GM12801 (cell line): ENCODE measurements around the gene FLOT2.

ENCODE experiments used
- CTCF ChIP-seq: IDR thresholded peaks from one replicate; pipeline ENCODE4 v1.5.1; 2011; ENCODE audit warnings: control low read depth; ENCODE audit not compliant: insufficient read length; ENCODE audit errors: extremely low read depth

Gene FLOT2

GRCh38 chr17:28899212-28899815, 1.8 kb upstream of the FLOT2 start:
- no peak for TF ChIP-seq CTCF

- no peak for TF ChIP-seq CTCF
These were observed 1.0 kb upstream of the FLOT2 start for GRCh38 chr17:28898527-28898955.

GRCh38 chr17:28897769-28898526, 415 bp upstream of the FLOT2 start:
- no peak for TF ChIP-seq CTCF

- TF ChIP-seq CTCF = no peak
These were observed 1.0 kb downstream of the FLOT2 start for GRCh38 chr17:28896491-28896883.

- TF ChIP-seq CTCF = no peak
These were observed 1.6 kb downstream of the FLOT2 start for GRCh38 chr17:28895794-28896447.

GRCh38 chr17:28892024-28892423, 5.5 kb downstream of the FLOT2 start:
- TF ChIP-seq CTCF = no peak

GRCh38 chr17:28891201-28891600, 6.3 kb downstream of the FLOT2 start:
- no peak for TF ChIP-seq CTCF
